Stimulated activated CD8-positive, alpha-beta memory T cell treated with anti-CD3 and anti-CD28 coated beads, Interleukin-15, amount 100 ng/mL, for 24 hours (primary cell): ENCODE data around the gene IL17RD.

Source experiments
- DNase-seq: peaks from one replicate; pipeline ENCODE4 v3.0.0-alpha.2; 2020; ENCODE audit warnings: low read depth

Gene IL17RD

DNA sequence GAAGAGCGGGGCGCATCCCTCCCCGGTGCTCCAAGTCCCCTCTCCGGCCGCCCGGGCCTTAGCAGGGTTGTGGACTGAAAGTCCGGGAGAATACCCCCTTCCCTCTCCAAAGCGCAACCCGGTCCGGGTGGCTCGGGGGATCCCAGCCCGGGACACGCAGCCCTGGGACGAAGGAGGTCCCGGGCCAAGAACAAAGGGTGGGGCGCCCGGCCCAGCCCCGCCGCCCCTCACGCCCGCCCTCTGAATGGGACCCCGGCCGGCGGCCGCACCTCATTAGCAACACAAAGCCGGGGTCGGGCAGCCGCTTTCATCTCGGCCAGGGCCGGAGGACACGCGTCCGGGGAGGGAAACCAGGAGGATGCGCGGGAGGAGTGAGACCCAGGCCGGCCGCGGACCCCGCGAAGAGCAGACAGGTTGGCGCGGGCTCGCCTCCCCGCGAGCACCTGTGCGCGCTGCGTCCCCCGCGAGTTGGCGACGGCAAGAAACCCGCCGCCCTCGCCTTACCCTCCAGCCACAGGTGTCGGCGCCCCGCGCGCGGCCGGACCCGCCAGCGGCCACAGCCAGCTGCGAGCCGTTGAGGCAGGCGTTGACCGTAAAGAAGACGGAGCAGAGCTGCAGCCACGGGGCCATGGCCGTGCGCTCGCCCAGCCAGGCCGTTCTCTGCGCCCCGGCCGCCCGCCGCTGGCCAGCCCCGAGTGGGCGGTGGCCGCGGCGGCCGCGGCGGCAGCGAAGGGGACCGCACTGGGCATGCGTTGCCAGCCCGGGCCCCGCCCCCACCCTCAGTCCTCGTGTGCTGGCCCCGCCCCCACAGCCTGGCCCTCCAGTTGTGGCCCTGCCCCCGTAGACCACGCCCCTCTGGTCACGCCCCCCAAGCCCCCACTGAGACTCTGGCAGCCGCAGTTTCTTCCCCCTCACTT, at the start of gene IL17RD:
Gene IL17RD (minus strand): TSS at position 697 of the 917 bp plus-strand sequence. CDS start 67 bp downstream, at position 630.
- DNase-seq: no peak

DNA sequence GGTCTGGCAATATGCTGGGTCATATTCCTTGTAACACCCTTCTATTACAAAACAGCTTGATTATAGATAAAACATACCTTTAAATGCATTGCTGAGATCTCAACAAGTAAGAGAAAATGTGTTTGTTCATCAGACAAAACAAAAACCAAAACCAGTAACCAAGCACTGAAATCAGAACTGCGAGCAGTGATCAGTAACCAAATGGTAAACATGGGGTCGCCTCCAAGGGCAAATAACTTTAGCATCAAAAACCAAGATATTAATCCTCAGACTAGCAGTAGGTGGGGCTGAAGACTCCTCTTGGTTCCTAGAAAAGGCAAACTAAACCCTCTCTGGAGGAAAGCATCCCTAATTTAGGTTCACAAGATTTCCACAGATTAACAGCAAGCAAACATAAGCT, 41.3 kb upstream of the IL17RD start:
- no peak for DNase-seq

DNA sequence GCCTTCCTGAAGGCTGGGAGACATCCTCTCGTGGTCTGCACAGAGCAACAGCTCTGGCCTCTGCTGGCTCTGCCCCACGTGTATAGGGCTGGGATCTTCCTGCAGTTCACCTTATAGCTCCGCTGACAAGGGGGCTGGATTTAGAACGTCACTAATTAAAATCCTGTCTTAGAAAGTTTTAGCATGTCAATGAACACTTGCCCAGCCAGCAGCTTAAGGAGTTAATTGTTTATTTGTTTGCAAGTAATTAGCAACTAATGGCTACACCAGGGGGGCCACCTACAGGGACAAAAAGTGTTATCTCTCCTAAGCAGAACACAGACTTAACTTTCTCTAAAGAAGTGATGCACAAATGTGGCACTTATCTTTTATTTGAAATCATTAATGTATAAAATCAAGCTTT, 34.7 kb upstream of the IL17RD start, which contains the start of gene HESX1:
Gene HESX1 (minus strand): TSS at position 84 of the 403 bp plus-strand sequence. CDS start 60 bp downstream, at position 24.
- DNase-seq: no peak

DNA sequence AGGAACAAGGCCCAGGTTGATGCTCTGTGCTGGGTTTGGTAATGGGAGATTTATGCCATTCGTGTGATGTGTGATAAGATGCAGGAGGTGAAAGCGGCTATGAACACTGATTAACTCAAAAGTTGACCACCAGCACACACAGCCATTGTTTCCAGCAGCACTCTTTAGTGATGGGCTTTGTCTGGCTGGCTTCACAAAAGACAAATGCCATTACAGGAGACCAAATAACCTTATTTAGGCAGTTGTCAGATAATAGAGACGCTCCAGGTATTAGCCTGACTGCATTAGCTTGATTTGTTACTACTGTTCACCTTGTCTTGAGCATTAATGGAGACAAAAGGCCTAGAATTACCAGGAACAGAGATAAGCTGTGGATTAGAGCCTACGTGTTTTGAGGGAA, 29.5 kb upstream of the IL17RD start:
- no peak for DNase-seq

DNA sequence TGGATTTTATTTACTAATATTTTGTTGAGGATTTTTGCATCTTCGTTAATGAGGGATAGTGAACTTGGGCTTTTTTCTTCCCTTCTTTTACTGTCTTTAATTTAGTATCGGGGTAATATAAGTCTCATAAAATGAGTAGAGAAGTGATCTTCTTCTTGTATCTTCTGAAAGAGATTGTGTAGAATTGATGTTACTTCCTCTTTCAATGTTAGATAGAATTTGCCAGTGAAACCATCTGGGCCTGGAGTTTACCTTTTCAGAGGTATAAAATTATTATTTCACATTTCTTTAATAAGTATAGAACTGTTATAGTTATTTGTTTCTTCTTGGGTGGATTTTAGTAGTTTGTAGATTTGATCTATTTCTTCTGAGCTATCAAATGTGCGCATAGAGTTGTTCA, 26.9 kb upstream of the IL17RD start:
- no peak for DNase-seq

DNA sequence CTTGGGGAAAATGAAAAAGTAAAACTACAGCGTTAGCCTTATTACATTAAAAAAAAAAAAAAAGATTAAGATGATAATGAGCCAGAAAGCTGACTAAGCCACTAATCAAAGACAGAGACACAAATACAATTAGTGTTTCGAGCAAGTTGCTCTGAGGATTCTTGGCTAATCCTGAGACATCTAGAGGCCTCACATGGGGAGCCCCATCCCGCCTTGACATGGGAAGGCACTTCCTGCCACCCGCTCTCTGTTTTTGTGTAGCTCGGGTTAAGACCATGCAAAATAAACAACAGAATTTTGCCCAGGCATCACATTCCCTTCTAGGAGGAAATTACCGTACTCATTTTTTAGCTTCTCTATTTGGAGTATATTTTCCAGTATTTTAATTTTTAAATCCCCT, 19.4 kb upstream of the IL17RD start:
- DNase-seq: no peak

DNA sequence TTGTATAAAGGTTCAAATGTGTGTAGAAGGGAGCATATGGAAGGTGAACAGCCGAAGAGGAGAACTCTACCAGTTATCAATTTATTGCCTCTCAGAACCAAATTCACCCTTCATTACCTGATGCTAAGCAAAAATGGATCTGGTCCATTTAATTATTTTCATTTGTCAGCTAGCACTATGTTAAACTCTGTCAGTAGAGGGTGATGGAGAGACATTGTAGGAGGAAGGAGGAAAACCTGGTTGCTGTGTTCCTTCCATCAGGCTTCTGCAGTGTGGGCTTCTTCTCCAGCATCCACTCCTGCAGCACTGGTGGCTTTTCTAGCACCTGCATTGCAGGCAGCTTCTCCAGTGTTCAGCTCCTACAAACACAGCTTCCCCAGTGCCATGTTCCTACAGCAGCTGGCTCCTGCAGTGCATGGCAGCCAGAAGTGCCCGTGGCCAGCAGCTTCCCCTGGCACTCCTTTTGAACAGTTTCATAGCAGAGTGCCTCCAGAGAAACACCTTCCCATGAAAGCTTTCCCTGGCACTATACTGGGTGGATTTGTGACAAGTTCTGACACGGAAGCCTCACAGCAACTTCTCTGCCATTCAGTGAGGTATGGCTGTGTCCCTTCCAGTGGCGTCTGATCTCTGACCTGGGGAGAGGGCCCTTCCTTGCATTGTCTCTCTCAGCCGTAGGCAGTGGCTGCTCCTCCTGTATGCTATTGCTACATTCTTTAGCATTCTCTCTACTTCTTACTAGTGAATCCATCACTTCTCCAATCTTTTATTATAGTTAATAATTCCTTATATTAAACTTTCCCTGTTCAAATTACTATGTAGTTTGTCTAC, 14.6 kb upstream of the IL17RD start:
- DNase-seq: no peak

DNA sequence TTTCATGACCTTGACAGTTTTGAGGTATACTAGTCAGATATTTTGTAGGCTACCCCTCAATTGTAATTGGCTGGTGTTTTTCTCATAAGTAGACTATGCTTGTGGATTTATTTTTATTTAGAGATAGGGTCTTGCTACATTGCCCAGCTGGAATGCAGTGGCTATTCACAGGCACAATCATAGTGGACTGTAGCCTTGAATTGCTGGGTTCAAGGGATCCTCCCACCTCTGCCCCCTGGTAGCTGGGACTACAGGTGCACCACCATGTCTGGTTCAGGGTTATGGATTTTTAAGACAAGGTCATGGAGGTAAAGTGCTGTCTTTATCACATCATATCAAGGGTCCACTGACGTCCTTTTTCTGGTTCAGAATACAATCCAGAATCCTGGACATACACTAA, 10.9 kb upstream of the IL17RD start:
- no peak for DNase-seq

DNA sequence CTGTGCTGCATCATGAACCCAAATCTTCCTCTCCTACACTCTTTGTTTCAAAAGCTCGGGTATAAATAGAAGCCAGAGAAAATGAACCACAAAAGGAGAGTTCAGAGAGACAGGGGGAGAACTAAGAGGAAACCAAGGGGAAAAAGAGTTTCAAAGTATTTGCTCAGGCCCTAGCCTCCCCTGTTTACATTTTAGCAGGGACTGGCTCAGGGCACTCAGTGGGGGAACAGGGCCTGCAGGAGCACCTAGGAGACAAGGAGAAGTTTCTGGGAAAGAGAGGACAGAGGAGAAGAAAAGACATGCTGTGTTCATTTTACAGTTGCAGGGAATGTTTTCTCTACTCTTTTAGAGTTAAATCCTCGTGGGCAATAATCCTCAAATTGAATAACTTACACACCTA, 8.5 kb upstream of the IL17RD start:
- DNase-seq: no peak

DNA sequence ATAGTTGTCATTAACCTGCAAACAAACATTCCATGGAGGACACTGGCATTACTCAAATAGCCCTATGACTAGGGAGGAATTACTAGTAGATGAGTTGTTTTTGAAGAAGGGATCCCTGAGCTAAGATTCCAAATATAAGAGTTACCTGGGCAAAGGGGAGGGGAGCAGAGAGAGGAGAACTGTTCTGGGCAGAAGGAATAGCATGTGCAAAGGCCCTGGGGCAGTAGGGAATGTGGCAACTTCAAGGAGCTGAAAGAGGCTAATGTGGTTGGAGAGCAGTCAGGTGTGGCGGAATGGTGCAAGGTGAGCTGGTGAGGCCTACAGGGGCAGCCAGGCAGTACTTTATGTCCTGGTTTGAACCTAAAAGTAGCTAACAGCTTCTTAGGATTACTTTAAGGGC, 5.8 kb upstream of the IL17RD start:
- no peak for DNase-seq

DNA sequence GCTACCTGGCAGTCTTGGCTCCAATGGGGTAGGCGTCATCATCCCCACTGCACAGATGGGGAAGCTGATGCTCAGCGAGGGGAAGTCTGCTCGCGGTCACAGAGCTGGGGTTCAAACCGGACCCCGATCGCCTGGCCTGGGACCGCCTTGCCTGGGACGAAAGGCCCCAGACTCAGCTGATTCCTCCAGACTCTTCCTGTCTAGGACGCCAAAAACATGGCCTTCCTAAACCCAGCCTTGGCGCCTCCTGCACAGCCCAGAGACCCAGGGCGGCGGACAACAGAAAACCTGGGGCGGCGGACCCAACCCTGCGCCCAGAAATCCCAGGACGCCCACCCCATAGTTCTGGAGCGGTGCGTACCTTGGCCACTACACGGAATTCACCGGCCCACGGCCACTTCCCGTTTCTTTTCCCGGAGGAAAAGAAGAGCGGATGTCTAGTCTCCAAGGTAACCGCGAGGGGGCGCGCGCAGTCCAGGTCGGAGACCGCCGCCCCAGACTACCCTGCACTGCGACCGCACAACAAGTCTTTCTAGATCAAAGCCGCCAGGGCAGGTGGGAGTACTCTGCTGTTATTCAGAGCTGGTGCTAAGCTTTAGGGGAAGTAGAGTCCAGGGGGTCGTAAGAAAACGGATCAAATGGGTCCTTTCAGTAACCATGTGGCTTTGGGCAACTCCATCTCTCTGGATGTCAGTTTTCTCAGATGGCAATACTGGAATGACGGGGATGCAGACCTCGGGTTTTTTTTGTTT, 4.9 kb upstream of the IL17RD start:
- peak; percentile 33 for DNase-seq

DNA sequence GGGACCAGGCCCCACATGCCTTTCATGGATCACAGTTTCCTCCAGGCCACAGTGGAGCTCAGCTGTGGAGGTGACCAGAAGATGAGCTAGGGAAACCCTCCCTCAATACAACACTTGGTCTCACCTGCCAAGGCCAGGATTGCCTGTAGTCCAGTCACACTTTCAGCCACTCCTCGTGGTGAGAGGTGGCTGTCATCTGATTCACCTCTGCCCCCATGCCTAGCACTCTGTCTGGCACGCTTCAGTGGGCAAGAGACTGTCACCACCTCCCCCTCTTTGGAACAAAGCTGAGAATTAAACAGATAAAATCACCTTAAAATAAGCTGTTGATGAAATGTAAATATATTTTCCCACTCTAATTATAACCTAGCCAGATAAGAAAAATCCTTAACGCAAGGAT, 4.0 kb upstream of the IL17RD start:
- DNase-seq: no peak

DNA sequence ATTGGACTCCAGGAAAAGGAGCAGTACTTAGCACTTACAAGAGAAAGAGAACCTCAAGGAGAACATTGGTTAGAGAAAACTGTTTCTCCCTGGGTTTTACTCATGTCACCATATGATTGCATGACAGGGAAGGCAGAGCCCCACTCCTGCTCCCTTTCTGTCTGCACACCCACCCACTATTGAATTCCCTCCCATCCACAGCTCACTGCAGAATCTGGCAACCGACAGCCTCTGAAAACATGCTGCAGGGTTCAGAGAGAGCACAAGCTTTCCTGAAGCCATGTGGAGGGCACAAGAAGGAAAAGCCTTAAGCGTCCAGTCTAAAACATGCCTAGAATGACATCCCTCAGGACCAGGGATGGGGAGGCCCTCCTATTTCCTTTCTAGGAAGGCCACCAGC, 3.0 kb upstream of the IL17RD start:
- DNase-seq: no peak

DNA sequence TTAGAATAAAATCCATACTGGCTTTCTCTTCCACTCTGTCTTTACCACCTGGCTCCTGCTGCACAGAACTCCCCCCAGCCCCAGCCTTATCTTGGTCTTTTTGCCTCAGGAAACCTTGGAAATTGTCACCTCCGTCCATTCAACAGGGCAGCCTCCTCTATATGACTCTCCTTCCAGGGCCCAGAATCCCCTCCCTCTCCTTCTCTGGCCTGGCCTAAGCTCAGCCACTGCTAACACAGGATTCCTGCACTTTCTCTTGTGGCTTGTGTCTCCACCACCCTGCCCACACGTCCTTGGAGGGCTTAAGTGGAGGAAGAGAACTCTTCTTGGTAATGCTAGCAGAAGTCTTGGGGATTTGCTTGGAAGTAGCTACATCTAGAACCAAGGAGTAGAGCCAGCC, 1.5 kb upstream of the IL17RD start:
- DNase-seq: no peak

DNA sequence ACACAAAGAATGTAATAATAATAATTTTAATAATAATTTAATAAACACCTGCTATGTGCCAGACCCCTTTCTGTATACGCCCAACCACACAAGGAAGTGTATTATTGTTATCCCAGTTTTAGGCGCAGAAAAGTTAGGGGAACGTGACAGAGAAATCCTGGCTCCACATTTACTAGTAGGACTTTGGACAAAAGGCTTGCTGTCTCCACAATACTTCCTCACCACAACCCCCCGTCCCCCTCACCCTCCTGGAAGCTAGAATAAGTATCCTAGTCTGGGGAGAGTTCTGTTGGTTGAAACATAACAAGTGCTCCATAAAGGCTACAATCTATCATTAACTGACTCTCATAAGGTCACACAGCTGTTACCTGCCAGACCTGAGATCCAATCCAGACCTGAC, 488 bp upstream of the IL17RD start:
- no peak for DNase-seq

DNA sequence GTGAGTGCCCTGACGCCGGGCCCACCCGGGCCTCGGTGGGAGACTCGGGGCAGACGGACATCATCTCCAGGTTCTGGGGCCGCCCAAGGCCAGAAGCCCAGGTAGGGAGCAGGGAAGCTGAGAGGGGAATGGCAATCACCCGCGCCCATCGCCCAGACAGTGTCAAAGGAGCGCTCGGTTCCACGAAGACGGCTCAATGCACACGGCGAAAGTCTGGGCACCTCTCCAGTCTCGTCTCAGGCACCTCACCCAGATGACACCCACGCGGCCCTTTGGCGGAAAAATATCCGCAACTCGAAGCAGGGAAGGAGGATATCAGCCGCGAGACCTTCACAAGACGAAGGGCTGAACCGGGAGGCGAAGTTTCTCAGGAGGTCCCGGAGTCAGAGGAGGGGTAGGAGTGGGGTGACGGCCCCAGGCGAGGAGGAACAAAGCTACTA, 916 bp downstream of the IL17RD start:
- DNase-seq: no peak

DNA sequence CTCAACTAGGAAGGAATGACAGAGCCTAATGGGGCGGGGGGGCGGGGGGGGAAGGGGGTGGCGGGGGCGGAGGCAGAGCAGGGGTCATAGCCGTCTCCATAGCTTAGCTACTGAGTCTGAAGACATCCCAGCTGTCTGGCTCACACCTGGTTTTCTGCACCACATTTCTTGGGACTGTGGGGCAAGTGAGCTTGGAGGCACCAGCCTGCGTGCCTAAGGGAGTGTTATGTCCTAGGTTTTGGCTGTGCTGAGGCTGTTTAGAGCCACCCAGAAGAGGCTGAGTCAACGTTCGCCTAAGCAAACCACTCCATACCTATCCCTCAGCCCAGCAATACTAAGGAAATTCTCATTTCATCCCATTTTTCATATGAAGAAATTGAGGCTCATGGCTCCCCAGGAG, 1.4 kb downstream of the IL17RD start:
- DNase-seq: no peak

DNA sequence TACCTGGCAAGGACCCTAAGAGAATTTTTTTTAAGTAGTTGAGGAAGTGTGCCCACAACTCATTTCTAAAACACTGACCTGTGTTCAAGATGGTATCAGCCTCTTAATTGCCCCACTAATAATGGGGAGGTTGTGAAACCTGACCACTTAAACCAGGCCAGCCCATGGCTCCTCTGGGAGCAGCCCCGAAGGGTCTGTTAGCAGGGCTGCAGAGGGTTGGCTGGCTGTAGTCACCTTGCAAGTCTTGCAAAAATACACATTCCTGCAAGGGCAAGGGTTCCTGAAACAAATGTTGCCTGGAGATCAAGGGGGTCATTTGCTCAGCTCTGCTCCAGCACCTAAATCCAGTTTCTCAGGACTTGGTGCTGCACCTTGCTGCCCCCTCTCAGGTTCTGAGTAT, 3.2 kb downstream of the IL17RD start:
- no peak for DNase-seq

DNA sequence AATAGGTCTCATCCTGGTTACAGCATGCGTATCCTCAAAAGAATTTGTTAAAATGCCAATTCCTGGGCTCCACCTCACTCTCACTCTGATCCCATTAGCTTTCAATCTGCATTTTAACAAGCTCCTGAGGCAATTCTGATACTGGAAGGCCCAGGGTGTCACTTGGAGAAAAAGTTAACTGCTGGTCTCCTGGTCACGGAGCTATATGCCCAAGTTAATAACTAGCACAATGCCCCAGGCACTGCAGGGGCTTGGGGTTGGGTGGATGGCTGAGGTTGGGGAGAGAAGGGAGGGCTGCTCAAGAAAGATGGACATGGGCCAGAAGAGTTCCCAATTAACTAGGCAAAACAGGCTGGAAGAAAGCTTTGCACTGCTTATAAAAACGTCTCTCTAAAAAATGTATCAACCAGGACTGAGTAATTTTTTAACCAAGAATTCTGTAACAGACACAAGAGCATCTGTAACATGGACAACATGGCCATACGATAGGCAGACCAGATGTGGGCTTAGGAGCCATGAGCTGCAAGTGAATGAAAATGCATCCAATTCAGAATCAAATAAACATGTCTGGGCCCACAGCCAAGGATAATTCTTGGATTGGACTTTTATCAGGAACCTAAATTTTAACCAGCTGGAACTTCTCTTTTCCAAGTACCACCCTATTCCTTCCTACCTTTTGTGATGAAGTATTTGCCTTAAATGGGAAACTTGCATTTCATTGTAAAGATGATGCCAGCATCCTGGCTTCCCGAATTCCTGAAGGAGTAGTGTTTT, 4.2 kb downstream of the IL17RD start:
- DNase-seq: no peak

DNA sequence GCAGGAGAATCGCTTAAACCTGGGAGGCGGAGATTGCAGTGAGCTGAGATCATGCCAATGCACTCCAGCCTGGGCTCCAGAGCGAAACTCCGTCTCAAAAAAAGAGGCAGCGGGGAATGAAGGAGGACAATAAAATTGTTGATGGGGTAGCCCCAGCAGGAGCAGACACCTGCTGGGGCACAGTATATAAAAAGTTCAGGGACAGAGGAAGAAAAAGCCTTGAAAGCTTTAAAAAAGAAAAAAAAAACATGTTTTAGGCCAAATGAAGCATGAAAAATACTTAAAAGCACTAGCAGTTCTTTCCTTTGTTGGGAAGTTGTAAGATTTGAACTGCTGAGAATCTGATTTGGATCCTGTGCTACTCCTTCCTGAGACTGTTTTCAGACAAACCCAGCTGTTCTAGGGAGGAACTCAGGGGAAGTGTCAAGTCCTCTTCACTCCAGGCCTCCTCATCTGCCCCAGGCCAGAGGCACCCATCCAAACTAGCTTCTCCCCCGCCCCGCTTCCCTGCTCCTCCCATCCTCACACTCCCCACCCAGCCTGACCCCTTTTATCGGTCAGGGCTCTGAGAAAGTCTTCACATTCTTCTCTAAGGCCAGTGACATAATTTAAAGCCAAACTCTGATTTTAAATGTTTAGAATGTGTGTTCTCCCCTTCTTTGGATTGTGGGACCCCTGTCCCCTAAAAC, 4.9 kb downstream of the IL17RD start:
- DNase-seq: no peak
